DND-41 (cell line): Measurements from ENCODE around the gene FGFR3.

ENCODE experiments used
- EZH2 ChIP-seq: IDR thresholded peaks from 3 replicates; pipeline ENCODE4 v1.6.1; 2012; ENCODE audit warnings: borderline replicate concordance, low read depth, mild to moderate bottlenecking, moderate library complexity, low read length, inconsistent platforms; ENCODE audit not compliant: severe bottlenecking
- TF ChIP-seq, protein P1 (sequence below): IDR thresholded peaks from 2 replicates; pipeline ENCODE4 v1.5.1; 2012; ENCODE audit warnings: borderline replicate concordance, low read length, moderate library complexity, mild to moderate bottlenecking; ENCODE audit not compliant: poor library complexity, severe bottlenecking; ENCODE audit errors: extremely low read depth

DNA sequence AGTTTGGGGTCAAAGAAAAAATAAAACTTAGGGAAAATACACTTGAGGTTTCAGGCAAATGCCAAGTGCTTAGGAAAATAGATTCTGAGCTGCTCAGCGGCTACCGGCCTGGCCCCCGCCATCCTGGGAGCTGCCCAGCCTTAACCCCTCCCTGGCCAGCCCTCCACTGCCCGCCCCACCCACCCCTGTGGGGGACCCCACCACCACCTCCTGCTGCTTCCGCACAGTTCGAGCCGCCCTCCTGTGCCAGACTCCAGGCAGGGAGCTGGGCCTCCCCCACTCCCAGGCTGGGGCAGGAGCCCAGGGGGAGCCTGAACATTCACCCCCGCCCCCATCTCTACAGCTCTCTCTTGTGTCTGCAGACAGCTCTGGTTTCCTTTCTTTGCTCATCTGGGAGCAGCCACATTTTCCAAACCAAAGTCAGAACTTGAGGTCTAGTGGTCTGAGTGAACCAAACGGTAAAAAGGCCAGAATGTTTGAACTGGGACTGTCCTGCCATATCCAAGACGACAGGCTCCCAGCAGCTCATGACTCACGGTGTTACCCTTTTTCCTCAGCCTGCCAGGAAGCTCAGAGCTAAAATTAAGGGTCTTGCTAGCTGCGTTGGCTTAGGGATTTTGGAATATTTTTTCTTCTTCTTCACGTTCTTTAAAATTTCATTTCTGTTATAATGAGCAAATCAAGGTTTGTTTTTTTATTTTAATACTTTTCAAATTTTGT, 4.7 kb upstream of the FGFR3 start:
- TF ChIP-seq, protein P1, sequence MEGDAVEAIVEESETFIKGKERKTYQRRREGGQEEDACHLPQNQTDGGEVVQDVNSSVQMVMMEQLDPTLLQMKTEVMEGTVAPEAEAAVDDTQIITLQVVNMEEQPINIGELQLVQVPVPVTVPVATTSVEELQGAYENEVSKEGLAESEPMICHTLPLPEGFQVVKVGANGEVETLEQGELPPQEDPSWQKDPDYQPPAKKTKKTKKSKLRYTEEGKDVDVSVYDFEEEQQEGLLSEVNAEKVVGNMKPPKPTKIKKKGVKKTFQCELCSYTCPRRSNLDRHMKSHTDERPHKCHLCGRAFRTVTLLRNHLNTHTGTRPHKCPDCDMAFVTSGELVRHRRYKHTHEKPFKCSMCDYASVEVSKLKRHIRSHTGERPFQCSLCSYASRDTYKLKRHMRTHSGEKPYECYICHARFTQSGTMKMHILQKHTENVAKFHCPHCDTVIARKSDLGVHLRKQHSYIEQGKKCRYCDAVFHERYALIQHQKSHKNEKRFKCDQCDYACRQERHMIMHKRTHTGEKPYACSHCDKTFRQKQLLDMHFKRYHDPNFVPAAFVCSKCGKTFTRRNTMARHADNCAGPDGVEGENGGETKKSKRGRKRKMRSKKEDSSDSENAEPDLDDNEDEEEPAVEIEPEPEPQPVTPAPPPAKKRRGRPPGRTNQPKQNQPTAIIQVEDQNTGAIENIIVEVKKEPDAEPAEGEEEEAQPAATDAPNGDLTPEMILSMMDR = no peak
- TF ChIP-seq EZH2 = no peak
